Ovary (tissue), 3 donors: Measurements from ENCODE around the gene CERS4.

Experiments used
- CTCF ChIP-seq, 3 donors: fragments of 450-650 bp in 2 of 3; fragments of 200-600 bp in 1 of 3; IDR thresholded peaks; one replicate each; pipeline versions ENCODE4 v1.5.1 to v1.8.0; 2016 to 2022; ENCODE audit warnings: antibody characterized with exemption in 3 of 3, mild to moderate bottlenecking in 1 of 3
- EP300 ChIP-seq: sonication (generic); formaldehyde crosslinking; IDR thresholded peaks from one replicate; pipeline ENCODE4 v1.6.1; 2017; ENCODE audit warnings: antibody characterized with exemption
- POLR2A ChIP-seq: fragments of 450-650 bp; IDR thresholded peaks from one replicate; pipeline ENCODE4 v1.6.1; 2017; ENCODE audit warnings: antibody characterized with exemption, mild to moderate bottlenecking, moderate library complexity
- donor health status: DM: no; HTN: no; CAD: no.

GRCh38 chr19:8167985-8168384 lies 41.2 kb upstream of the CERS4 start:
- TF ChIP-seq CTCF (IDR thresholded peaks at IDR 0.05) = no peak
- no peak for TF ChIP-seq POLR2A
- no peak for TF ChIP-seq EP300
